GM12873 (cell line): ENCODE data around the gene MID1.

Experiments
- TF ChIP-seq, protein P1 (sequence below): IDR thresholded peaks from 2 replicates; pipeline ENCODE4 v1.5.1; 2012; ENCODE audit warnings: low read depth, mild to moderate bottlenecking, moderate library complexity, low read length, control low read depth; ENCODE audit not compliant: insufficient read depth; ENCODE audit errors: missing control alignments

The MID1 gene

DNA sequence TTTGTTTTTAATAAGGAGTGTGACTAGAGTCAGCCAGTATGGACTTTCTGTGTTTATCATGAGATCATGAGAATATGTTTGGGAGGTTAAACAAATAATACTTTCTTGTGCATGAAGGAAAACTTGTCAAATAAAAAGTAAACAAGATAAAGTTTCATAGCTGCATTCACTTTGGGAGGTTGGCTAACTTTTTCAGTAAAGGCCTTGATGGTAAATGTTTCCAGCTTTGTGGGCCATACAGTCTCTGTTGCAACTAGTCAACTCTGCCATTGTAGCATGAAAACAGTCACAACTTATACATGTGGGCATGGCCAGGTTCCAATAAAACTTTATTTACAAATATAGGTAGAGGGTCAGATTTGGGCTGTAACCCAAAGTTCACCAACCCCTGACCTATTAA, 150.4 kb downstream of the MID1 start:
- TF ChIP-seq, protein P1, sequence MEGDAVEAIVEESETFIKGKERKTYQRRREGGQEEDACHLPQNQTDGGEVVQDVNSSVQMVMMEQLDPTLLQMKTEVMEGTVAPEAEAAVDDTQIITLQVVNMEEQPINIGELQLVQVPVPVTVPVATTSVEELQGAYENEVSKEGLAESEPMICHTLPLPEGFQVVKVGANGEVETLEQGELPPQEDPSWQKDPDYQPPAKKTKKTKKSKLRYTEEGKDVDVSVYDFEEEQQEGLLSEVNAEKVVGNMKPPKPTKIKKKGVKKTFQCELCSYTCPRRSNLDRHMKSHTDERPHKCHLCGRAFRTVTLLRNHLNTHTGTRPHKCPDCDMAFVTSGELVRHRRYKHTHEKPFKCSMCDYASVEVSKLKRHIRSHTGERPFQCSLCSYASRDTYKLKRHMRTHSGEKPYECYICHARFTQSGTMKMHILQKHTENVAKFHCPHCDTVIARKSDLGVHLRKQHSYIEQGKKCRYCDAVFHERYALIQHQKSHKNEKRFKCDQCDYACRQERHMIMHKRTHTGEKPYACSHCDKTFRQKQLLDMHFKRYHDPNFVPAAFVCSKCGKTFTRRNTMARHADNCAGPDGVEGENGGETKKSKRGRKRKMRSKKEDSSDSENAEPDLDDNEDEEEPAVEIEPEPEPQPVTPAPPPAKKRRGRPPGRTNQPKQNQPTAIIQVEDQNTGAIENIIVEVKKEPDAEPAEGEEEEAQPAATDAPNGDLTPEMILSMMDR: no peak

DNA sequence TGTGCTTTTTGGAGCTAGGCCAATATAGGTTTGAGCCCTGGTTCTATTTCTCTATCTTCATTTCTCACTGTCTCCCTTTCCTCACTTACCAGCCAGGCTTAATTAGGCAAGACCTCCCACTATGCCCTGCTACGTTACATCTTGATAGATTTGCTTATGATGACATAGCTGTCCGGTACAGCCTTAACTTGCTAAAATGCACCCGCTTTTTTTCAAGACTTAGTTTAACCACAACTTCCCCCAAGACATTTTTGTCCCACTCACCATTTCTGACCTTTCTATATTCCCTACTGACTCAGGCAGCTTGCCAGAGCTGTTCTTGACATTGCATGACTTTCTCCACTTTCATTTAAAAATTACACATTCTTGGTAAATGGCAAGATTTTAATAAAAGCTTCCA, 152.6 kb downstream of the MID1 start:
- TF ChIP-seq, protein P1: no peak

DNA sequence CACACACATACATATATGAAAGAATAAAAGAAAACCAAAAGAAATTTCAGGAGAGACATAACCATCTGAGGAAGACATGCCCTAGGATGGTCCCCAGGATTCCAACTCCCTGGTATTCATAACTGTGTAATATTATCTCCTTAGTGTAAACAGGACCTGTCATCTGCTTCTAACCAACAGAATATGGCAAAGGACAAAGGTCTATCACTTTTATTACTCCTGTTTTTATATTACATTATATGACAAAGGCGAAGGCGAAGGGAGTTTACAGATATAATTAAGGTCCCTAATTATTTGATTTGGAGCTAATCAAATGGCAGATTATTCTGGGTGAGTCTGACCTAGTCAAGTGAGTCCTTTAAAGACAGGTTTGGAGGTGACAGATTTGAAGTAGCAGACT, 155.1 kb downstream of the MID1 start:
- TF ChIP-seq, protein P1: no peak

DNA sequence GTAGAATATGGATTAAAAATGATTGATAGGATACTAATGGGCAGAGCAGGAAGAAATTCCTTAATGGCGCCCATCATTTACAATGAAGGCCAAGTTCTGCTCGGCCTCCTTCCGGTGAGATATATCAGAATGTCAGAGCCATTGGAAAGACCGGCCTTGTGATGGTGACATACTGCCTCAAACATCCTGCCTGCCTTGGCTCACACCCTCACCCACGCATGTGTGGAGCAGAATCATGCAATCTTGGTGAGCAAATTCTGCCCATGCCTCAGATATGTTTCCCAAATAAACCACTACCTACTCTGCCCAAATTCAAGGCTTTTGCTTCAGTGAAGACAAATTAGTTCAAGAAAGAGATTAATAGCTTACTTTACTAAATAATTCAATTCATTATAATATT, 163.3 kb downstream of the MID1 start:
- TF ChIP-seq, protein P1: no peak

DNA sequence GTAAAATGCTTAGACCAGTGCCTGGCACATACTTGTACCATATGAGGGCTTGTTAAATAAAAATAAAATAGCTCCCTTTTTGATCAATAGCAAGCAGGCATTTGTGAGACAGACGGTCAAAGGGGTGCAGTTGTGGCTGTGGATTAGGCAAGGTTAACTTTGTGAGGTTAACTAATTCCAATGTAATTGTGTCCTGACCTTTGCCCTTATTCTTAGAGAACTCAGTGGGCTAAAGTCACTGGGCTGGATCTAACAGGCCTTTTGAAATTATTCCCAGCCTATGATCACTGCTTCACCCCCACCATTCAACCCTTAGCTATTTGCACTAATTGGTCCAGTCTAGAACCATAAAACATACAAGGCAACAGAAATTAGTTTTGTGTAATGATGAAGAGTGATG, 166.4 kb downstream of the MID1 start:
- TF ChIP-seq, protein P1: no peak

DNA sequence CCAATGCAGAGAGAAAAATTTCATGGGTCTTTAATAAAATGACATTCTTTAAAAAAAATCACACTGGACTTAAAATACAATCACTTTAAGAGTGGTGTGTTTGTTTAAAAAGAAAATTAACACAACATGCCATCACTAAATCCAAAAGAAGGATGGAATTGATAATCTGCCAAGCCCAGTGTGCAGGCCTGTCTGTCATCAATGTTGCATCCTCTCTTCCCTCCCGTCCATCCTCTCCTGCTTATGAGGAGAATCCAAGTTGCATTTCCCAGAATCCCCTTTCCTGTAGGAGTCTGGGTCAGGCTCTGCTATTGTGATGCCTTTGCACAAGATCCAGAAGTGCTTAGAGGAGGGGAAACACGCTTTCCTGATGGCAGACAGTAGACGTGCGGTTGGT, 169.4 kb downstream of the MID1 start:
- TF ChIP-seq, protein P1: no peak

DNA sequence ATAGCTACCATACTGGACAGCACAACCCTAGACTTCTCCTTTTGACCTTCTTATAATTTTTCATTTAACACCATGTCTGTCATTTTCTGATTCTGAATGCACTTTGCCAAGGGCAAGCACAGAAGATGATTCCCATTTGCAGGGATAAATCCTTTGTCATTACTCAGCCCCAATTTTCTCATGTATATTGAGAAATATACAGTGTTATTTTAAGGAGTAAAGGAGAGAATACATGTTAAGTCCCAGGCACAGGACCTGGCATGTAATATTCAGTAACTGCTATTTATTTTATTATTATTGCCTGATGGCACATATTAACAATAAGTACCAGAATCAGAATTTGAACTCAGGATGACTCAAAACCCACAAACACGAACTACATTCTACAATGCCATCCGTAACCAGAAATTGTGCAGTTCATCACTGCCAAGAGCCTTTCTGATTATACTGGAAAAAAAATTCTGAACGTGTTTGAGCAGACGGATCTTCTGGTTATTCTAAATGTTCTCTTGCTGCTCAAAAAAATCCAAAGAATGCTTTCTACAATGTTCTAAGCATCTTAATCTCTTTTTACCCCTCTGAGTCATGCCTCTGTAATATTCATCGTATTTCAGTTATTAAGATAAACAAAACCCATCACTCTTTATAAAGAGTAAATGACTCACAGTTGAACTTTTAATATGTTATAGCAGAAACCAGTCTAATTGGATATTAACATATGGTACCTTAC, 170.0 kb downstream of the MID1 start:
- TF ChIP-seq, protein P1: no peak
